Neural cell (in vitro differentiated cells): Measurements from ENCODE around the gene DBF4B.

Source experiments
- CTCF ChIP-seq: fragments of 450-650 bp; IDR thresholded peaks from 2 replicates; pipeline ENCODE4 v1.5.1; 2014; ENCODE audit warnings: antibody characterized with exemption, mild to moderate bottlenecking, moderate library complexity; ENCODE audit not compliant: poor library complexity, severe bottlenecking
- RAD21 ChIP-seq: fragments of 450-650 bp; conservative IDR thresholded peaks from 2 replicates; pipeline ENCODE4 v1.6.1; 2014; ENCODE audit warnings: antibody characterized with exemption, mild to moderate bottlenecking, moderate library complexity

- TF ChIP-seq CTCF = no peak
- TF ChIP-seq RAD21 = no peak
Observed at GRCh38 chr17:44722254-44722653, 13.8 kb downstream of the DBF4B start.
